ENCODE measurements around the gene TMED7. TPM values are rescaled to one million over a fixed set of nuclear protein-coding genes. Genes with fewer than 3 reads are reported as not detected.

TMED7 gene
- total RNA-seq, 1 donor from 2014 or later = 121 TPM

GRCh38 chr5:115579747-115580173 lies 46.1 kb downstream of the TMED7 start:
- DNase-seq (ENCODE audit: low read depth) = no peak
- no peak overlapping the region for H3K4me3 ChIP-seq (ENCODE audit: low read depth, low read length)
- no peaks in the 10 kb centered on the region for H3K27me3 ChIP-seq (ENCODE audit: control insufficient read depth, insufficient read depth, low read length)
- no peak for TF ChIP-seq CTCF (IDR thresholded peaks at IDR 0.05; ENCODE audit: insufficient read depth, low read length, poor library complexity, severe bottlenecking)
- H3K36me3 ChIP-seq (ENCODE audit: control insufficient read depth, insufficient read depth, low read length) = no peaks in the 10 kb centered on the region

GRCh38 chr5:115579216-115579615 lies 46.6 kb downstream of the TMED7 start:
- H3K4me3 ChIP-seq (ENCODE audit: low read depth, low read length) = no peak overlapping the region
- H3K27me3 ChIP-seq (ENCODE audit: control insufficient read depth, insufficient read depth, low read length) = no peaks in the 10 kb centered on the region
- no peak for DNase-seq (ENCODE audit: low read depth)
- H3K36me3 ChIP-seq (ENCODE audit: control insufficient read depth, insufficient read depth, low read length) = no peaks in the 10 kb centered on the region
- no peak for TF ChIP-seq CTCF (IDR thresholded peaks at IDR 0.05; ENCODE audit: insufficient read depth, low read length, poor library complexity, severe bottlenecking)

GRCh38 chr5:115578657-115579056 lies 47.2 kb downstream of the TMED7 start:
- no peak for DNase-seq (ENCODE audit: low read depth)
- TF ChIP-seq CTCF (IDR thresholded peaks at IDR 0.05; ENCODE audit: insufficient read depth, low read length, poor library complexity, severe bottlenecking) = no peak
- Histone ChIP-seq H3K36me3 (ENCODE audit: control insufficient read depth, insufficient read depth, low read length) (no peaks in the 10 kb centered on the region), H3K4me3 (ENCODE audit: low read depth, low read length) (no peak overlapping the region), H3K27me3 (ENCODE audit: control insufficient read depth, insufficient read depth, low read length) (no peaks in the 10 kb centered on the region)

GRCh38 chr5:115577741-115578140 lies 48.1 kb downstream of the TMED7 start:
- TF ChIP-seq CTCF (IDR thresholded peaks at IDR 0.05; ENCODE audit: insufficient read depth, low read length, poor library complexity, severe bottlenecking) = no peak
- Histone ChIP-seq H3K27me3 (ENCODE audit: control insufficient read depth, insufficient read depth, low read length) (no peaks in the 10 kb centered on the region), H3K4me3 (ENCODE audit: low read depth, low read length) (no peak overlapping the region), H3K36me3 (ENCODE audit: control insufficient read depth, insufficient read depth, low read length) (no peaks in the 10 kb centered on the region)
- no peak for DNase-seq (ENCODE audit: low read depth)

- Histone ChIP-seq H3K36me3 (ENCODE audit: control insufficient read depth, insufficient read depth, low read length) (no peaks in the 10 kb centered on the region), H3K4me3 (ENCODE audit: low read depth, low read length) (no peak overlapping the region), H3K27me3 (ENCODE audit: control insufficient read depth, insufficient read depth, low read length) (no peaks in the 10 kb centered on the region)
- no peak for TF ChIP-seq CTCF (IDR thresholded peaks at IDR 0.05; ENCODE audit: insufficient read depth, low read length, poor library complexity, severe bottlenecking)
- no peak for DNase-seq (ENCODE audit: low read depth)
Measured at GRCh38 chr5:115577329-115577728, 48.5 kb downstream of the TMED7 start.

Data from kidney epithelial cell (primary cell).